Stimulated activated CD4-positive, alpha-beta T cell treated with anti-CD3 and anti-CD28 coated beads, TNF-alpha, amount 100 ng/mL, for 24 hours (primary cell): Measurements from ENCODE around the gene KCNA2.

Source experiments
- DNase-seq, 3 experiments: peaks; one replicate each; pipeline ENCODE4 v3.0.0-alpha.2; 2020; ENCODE audit warnings: low read depth in 3 of 3

Gene KCNA2

DNA sequence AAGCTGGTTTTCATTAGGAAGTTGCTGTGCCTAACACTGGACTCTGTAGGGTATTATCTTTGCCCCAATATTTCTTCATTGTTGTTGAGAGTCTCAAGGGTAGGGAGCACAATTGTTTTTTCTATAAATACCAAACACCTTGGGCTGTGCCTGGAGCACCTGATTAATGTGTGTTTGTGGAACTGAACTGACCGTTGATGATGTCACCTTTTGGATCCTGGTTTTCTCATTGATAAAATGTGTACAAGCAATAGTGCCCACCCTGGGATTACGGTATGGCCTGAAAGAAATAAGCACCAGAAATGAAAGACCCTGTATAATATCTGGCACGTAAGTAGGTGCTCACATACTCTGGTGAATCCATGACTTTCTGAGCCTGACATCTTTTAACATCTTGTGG lies 39.3 kb downstream of the KCNA2 start:
- DNase-seq, result no peak

DNA sequence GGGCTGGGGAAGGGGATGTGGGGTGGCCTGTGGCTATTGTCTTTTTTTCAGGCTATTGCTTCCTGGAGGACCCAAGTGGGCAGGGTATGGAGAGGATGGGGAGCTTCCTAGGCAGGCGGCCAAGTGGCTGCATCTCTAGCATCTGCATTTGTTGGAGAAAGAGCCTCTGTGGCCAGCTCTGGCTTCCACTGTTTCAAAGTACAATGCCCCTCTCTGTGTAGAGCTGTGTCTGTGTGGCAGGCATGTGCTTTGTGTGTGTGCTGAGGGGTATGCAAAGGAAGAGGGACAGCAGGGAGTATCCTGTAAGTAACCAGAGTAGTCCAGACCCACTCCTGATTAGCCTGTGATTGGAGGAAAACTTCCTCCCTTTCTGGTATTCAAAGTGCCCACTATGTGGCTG lies 40.6 kb downstream of the KCNA2 start:
- DNase-seq, result no peak

DNA sequence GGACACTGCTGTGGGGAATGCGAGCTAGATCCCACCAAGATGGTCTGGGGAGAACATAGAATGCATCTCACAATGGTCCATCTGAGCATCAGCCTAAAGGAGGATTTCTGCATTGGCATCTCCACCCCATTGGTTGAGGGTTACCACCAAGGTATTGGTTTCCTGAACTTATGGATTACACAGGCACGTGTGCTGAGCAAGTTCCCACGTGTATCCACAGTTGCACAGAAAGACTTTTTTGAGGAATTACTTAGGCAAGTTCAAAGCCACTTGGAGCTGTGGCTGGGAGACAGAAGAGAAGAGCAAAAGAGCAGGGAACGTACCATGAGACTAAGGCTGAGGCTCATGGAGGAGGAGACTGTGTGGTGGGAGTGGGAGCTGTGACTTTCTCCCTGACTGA lies 43.1 kb downstream of the KCNA2 start:
- no peak for DNase-seq

DNA sequence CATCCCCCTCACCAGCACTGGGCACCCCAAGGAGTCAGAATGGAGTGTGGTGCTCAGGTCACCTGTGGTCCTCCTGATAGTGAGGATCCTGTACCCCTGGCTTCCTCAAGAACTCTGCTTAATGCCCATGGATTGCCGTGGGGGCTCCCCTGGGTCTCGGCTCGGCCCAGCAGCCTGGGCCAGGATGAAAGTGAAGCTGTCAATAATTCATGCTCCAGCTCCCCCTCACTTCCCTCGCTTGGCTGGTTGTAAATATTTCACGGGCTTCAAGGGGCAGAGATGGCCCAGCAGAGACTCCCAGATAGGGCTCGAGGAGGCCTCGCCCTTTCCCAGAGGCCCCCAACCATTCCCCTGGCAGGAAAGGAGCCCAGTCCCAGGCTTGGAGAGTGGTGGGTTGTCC lies 44.6 kb downstream of the KCNA2 start:
- DNase-seq, result no peak

DNA sequence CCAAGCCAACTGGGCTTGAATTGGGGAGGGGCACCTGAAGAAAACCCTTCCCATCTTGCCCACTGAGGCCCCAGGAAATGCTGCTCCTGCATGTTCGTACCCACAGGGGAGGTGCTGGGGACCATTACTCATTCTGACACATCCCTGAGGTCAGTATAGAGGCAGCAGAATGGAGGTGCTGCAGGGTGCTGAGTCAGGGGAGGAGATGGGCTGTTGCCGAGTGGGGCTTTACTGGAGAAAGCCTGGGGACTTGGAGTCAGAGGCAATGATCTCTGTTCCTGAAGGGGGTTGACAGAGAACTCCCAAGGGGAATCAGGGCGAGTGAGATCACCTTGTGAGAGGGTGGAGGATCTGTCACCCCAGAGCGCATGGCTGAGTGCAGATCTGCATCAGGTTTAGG lies 47.0 kb downstream of the KCNA2 start:
- DNase-seq, result no peak

DNA sequence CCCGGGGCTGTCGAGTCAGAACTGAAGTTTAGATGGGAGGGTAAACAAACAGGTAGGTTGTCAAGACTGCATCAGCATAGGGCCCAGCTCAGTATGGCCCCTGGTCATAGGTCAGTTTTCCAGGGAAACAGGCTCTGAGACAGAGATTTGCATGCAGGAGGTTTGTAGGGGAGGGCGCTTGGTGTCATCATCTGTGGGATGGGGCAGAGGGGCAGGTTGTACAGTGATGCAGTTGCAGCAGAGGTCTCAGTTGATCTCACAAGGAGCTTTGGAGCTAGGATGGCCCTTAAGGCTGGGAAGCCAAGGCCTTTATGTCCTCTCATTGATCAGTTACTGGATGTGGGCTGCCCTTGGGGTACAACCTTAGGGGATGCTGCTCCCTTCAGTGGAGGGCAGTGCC lies 48.7 kb downstream of the KCNA2 start:
- DNase-seq, result no peak

DNA sequence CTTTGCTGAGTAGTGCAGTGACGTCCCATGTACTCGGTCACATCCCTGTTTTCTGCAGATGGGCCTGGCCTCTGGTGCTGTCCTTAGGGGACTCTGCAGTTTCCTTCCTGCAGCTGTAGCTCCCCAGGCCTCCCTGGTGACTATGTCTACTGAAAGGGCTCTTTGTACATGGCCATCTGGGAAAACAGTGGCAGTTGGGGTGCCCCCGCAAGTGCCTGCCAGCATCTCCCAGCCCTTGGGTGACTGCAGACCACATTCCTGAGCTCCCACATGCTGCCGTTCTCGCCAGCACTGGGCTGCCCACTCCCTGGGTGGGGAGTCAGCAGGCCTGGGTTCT lies 49.7 kb downstream of the KCNA2 start:
- no peak for DNase-seq

DNA sequence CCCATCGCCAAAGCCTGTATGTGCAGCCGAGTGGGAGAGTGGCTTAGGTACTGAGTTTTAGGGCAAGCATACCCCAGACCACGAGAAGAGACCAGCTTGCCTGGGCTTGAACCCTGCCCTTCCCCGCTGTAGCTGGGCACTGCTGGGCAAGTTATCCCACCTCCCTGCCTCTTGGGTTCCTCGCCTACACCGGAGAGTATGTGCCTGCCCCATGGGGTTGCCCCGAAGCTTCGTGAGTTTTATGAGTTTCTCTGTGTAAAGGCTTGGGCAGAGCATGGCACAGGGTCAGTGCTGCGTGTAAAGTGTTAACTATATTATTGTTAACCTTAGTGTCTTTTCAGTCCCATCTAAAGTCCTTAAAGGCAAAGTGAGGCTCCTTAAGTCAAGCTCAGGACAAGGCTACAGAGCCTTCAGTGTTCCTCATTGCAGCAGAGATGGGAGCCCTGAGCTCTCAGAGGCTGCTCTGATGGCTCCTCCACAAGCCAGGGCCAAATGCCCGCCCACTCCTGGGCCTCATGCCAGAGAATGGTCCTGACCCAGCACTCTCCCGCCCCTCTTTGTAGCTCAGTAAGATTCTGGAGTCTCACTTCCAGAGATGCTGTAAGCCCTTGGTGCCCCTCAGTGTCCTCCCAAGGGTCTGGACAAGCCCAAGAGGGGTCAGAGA lies 50.2 kb downstream of the KCNA2 start:
- DNase-seq, result no peak

DNA sequence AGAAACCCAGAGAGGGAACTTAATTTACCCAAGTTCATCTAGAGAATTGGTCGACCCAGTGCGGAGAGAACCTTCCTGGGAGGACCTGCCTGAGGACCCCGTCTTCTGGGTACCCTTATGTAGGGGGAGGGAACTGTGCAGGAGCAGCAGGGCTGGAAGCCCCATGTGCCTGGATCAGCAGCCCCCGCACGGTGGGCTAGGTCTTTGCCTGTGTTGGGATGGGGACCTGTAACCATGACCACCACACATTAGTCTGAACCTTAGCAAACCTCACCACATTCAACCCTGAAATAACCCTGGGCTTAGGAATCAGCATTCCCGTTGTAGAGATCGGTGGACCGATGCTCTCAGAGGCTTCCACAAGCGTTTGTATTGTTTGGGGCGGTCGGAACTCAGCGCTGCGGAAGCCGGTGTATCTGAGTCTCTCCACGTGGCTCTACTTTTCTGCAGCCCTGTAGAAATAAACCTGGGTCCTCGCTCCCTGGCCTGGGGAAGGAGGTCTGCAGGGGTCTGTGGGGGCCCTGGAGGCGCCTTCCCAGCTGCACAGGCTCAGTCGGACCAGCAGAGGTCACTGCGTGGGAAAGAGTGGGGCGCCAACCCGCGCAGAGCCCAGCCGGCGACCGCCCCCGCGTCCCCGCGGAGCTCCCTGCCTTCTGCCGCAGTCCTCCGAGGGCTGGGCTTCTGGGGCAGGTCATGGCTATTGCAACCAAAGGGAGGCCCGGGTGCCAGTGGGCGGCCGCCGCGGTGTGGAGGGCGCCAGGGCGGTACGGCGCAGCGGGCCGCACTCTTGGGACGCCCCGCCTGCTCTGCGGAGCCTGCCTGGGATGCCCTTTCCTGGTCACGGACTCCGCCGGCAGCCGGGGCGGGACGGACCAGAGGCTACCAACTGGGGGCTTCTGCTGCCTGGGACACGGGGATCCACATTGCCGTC lies 51.0 kb downstream of the KCNA2 start:
- DNase-seq, result peak; percentile 25 to 59 (median 29)

DNA sequence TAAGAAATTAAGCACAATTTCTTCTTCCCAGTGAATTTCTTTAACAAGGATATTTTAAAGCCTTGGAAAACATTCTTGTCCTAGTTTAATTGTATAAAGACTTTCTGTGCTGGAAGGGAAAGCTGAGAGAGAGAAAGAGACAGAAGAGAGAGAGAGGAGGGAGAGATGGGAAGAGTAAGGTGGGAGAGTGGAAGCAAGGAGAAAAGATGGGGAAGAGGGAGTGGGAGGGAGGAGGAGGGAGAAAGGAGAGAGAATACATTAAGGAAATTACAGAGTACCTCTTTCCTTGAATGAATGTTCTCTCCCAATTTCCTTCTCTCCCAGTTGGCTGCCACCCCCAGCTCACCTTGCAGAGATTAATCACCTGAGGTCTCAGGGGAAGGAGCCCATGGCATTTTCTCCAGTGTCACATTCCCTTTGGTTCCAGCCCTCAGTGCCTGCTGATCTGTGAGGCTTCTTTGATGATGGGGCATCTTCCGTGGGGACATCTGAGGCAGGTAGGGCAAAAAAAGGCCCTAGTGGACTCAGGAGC lies 54.8 kb downstream of the KCNA2 start:
- no peak for DNase-seq

DNA sequence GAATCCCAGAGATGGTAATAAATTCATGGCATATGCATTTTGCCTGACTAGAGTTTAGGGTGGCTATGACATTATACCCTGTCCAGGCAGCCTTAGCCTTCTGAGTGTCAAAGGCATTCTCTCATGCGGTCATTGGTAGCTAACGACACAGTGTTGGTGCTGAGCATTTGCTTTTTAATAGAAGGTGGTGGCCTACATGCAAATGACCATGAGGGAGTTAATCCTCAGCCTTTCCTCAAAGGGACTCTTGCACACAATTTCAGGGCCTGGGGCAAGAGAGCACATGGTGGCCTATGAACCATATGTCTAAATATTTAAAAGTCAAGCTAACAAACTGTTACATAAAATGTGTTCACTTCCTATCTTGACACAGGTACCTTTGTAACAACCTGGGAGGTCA lies 56.3 kb downstream of the KCNA2 start:
- no peak for DNase-seq

DNA sequence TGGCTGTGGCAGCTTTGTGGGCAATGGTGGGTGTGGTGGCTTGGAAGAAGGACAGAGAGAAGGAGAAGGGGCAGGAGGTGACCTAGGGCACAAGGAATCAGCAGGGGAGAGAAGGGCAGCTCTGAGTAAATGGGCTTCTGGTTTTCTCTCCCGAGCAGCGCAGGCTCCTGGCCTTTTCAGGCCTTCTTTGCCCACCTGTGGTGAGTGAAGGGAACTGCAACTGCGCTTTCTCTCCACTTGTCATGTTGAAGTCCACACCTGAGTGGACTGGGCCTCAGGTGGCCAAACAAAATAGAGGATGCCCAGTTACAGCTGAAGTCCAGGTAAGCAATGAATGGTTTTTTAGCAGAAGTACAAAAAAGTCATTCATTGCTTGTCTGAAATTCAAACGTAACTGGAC lies 57.8 kb downstream of the KCNA2 start:
- DNase-seq, result no peak

DNA sequence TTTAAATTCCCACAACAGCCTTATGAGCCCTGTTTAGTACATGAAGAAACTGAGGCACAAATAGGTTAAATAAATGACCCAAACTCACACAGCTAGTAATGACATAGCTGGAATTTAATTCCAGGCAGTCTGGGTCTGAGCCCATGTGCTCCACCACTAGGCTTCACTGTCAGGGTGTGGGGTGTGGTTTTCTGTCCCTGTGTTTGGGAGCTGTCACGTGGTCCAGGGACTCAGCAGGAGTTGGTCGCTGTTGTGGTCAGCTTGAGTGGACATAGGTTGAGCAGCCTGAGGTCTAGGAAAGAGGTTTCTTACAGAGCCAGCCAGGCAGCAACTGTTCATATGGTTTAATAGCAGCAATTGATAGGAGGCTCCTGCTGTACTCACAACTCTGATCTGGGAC lies 59.1 kb downstream of the KCNA2 start:
- no peak for DNase-seq

DNA sequence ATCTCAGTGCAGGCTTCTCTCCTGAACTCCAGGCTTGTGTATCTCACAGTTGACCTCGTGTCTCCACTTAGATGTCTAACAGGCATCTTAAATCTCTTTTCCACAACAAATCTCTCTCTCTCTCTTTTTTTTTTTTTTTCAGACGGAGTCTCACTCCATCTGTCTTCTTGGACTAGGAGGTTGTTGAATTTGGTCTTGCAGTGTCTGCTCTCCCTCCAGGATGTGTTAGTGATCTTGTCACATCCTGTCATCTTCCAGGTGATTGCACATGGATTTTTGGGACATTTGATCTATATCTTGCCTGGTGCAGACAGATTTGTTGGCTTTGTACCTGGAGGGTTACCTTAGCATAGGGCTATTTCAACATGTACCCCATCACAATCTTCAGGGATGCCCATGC lies 60.7 kb downstream of the KCNA2 start:
- DNase-seq, result no peak

DNA sequence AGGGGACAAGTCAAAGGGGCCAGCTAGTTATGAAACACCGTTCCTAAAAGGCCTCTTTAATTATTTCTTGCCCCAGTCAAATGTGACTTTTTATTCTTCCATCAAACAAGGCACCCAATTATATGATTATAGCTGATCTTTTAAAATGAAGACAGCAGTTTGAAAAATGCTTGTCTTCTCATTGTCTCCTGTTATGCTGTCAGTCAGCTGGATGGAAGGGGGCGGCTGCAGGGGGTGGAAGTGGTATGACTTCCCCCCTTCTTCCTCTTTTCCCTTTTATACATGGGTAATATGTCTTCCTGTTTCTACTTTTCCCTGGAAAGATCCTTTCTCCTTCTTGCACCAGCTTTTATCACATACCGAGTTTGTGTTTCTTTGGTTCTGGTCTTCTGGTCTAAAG lies 61.4 kb downstream of the KCNA2 start:
- no peak for DNase-seq
